Measurements from ENCODE around the gene ATF7.

ATF7 gene

GRCh38 chr12:53664191-53664590 lies 38.0 kb upstream of the ATF7 start (continued):
- no peak for TF ChIP-seq ZSCAN4 (tag by site-specific recombination; IDR thresholded peaks at IDR 0.05)
- TF ChIP-seq ZBTB7A (tag by site-specific recombination; IDR thresholded peaks at IDR 0.05; ENCODE audit: low read depth), result no peak
- no peak for TF ChIP-seq ZNF280C (tag by site-specific recombination; IDR thresholded peaks at IDR 0.05)
- TF ChIP-seq, protein P1, sequence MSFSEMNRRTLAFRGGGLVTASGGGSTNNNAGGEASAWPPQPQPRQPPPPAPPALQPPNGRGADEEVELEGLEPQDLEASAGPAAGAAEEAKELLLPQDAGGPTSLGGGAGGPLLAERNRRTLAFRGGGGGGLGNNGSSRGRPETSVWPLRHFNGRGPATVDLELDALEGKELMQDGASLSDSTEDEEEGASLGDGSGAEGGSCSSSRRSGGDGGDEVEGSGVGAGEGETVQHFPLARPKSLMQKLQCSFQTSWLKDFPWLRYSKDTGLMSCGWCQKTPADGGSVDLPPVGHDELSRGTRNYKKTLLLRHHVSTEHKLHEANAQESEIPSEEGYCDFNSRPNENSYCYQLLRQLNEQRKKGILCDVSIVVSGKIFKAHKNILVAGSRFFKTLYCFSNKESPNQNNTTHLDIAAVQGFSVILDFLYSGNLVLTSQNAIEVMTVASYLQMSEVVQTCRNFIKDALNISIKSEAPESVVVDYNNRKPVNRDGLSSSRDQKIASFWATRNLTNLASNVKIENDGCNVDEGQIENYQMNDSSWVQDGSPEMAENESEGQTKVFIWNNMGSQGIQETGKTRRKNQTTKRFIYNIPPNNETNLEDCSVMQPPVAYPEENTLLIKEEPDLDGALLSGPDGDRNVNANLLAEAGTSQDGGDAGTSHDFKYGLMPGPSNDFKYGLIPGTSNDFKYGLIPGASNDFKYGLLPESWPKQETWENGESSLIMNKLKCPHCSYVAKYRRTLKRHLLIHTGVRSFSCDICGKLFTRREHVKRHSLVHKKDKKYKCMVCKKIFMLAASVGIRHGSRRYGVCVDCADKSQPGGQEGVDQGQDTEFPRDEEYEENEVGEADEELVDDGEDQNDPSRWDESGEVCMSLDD (tag by site-specific recombination; IDR thresholded peaks at IDR 0.05), result no peak
- no peak for TF ChIP-seq ZNF239 (tag by site-specific recombination; IDR thresholded peaks at IDR 0.05)
- TF ChIP-seq ZNF785 (tag by site-specific recombination; IDR thresholded peaks at IDR 0.05), result no peak
- TF ChIP-seq ZNF658 (tag by site-specific recombination; IDR thresholded peaks at IDR 0.05), result no peak
- no peak for TF ChIP-seq ZNF248 (tag by site-specific recombination; IDR thresholded peaks at IDR 0.05)
- peak; percentile 89 for TF ChIP-seq ZNF558 (tag by site-specific recombination; IDR thresholded peaks at IDR 0.05)
- TF ChIP-seq, protein P2, sequence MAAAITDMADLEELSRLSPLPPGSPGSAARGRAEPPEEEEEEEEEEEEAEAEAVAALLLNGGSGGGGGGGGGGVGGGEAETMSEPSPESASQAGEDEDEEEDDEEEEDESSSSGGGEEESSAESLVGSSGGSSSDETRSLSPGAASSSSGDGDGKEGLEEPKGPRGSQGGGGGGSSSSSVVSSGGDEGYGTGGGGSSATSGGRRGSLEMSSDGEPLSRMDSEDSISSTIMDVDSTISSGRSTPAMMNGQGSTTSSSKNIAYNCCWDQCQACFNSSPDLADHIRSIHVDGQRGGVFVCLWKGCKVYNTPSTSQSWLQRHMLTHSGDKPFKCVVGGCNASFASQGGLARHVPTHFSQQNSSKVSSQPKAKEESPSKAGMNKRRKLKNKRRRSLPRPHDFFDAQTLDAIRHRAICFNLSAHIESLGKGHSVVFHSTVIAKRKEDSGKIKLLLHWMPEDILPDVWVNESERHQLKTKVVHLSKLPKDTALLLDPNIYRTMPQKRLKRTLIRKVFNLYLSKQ (tag by site-specific recombination; IDR thresholded peaks at IDR 0.05; ENCODE audit: borderline replicate concordance), result peak; percentile 39; the same call in 1 of the 2 replicates
- no peak for TF ChIP-seq ZBTB49 (tag by site-specific recombination; IDR thresholded peaks at IDR 0.05; ENCODE audit: low read depth)
- TF ChIP-seq GLI4 (tag by site-specific recombination; IDR thresholded peaks at IDR 0.05), result no peak
- TF ChIP-seq ZNF266 (tag by site-specific recombination; IDR thresholded peaks at IDR 0.05; ENCODE audit: low read depth), result peak; percentile 81
- TF ChIP-seq, protein P3, sequence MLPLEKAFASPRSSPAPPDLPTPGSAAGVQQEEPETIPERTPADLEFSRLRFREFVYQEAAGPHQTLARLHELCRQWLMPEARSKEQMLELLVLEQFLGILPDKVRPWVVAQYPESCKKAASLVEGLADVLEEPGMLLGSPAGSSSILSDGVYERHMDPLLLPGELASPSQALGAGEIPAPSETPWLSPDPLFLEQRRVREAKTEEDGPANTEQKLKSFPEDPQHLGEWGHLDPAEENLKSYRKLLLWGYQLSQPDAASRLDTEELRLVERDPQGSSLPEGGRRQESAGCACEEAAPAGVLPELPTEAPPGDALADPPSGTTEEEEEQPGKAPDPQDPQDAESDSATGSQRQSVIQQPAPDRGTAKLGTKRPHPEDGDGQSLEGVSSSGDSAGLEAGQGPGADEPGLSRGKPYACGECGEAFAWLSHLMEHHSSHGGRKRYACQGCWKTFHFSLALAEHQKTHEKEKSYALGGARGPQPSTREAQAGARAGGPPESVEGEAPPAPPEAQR (tag by site-specific recombination; IDR thresholded peaks at IDR 0.05), result no peak
- TF ChIP-seq, protein P4, sequence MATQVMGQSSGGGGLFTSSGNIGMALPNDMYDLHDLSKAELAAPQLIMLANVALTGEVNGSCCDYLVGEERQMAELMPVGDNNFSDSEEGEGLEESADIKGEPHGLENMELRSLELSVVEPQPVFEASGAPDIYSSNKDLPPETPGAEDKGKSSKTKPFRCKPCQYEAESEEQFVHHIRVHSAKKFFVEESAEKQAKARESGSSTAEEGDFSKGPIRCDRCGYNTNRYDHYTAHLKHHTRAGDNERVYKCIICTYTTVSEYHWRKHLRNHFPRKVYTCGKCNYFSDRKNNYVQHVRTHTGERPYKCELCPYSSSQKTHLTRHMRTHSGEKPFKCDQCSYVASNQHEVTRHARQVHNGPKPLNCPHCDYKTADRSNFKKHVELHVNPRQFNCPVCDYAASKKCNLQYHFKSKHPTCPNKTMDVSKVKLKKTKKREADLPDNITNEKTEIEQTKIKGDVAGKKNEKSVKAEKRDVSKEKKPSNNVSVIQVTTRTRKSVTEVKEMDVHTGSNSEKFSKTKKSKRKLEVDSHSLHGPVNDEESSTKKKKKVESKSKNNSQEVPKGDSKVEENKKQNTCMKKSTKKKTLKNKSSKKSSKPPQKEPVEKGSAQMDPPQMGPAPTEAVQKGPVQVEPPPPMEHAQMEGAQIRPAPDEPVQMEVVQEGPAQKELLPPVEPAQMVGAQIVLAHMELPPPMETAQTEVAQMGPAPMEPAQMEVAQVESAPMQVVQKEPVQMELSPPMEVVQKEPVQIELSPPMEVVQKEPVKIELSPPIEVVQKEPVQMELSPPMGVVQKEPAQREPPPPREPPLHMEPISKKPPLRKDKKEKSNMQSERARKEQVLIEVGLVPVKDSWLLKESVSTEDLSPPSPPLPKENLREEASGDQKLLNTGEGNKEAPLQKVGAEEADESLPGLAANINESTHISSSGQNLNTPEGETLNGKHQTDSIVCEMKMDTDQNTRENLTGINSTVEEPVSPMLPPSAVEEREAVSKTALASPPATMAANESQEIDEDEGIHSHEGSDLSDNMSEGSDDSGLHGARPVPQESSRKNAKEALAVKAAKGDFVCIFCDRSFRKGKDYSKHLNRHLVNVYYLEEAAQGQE (tag by site-specific recombination; IDR thresholded peaks at IDR 0.05), result peak; percentile 70
- peak; percentile 80 for TF ChIP-seq ZBTB11 (tag by site-specific recombination; conservative IDR thresholded peaks at IDR 0.05; ENCODE audit: low read depth)
- TF ChIP-seq ZNF548 (tag by site-specific recombination; IDR thresholded peaks at IDR 0.05), result no peak
- no peak for TF ChIP-seq SCRT2 (tag by site-specific recombination; IDR thresholded peaks at IDR 0.05)
- no peak for TF ChIP-seq ZNF175 (tag by site-specific recombination; IDR thresholded peaks at IDR 0.05)
- peak; percentile 96 for TF ChIP-seq ZNF140 (tag by site-specific recombination; IDR thresholded peaks at IDR 0.05)
- peak; percentile 98 for TF ChIP-seq ZNF394 (tag by site-specific recombination; IDR thresholded peaks at IDR 0.05; ENCODE audit: borderline replicate concordance)

Data from HEK293 (cell line).